Heart left ventricle (tissue), 13 donors: ENCODE data around the gene ILDR2.

Experiments
- CTCF ChIP-seq, 12 donors: fragments of 200-600 bp; sonication (generic) in 4 of 12; IDR thresholded peaks; one replicate each; pipeline versions ENCODE4 v1.5.0 to v1.8.0; 2018 to 2022; ENCODE audit warnings: antibody characterized with exemption in 12 of 12, mild to moderate bottlenecking in 5 of 12
- POLR2A ChIP-seq, 2 donors: fragments of 450-650 bp; IDR thresholded peaks; one replicate each; pipeline ENCODE4 v1.6.1; 2017; ENCODE audit warnings: antibody characterized with exemption in 2 of 2, mild to moderate bottlenecking in 2 of 2, moderate library complexity in 2 of 2
- donor health status: ischemic (EF 13 %, LVEDD 7.1; RV severe dilation, severe dysfunction).
- donor health status: DM: no; HTN: yes; CAD: no.
- donor health status: DM: no; HTN: no; CAD: no.
- donor health status: ischemic (EF 25% LVEDD 6.9; RV normal size, moderate dysfunction).
- donor health status: ischemic (EF 25% LVEDD 5.7; RV mildly dilated, moderate dysfunction).
- donor health status: ischemic (EF 35%, LVEDD 5.7; RV mildly dilated, moderate dysfunction).
- donor health status: nonischemic (EF 11% LVEDD 7.7; RV severe dilation, severe dysfunction).
- donor health status: DM: yes; HTN: yes; CAD: no.
- donor health status: PGD.
- donor health status: ischemic (EF 29% LVEDD 5.4; RV normal size, mild dysfunction).
- donor health status: nonischemic (EF 23%, LVEDD 6.1; RV moderate dilation, normal function).

GRCh38 chr1:167012570-167012969 lies 37.2 kb upstream of the ILDR2 start:
- TF ChIP-seq CTCF (IDR thresholded peaks at IDR 0.05): no peak
- TF ChIP-seq POLR2A (IDR thresholded peaks at IDR 0.05): no peak
